Colonic mucosa (tissue), 4 donors: Measurements from ENCODE around the gene CRHBP. TPM values are rescaled to one million over a fixed set of nuclear protein-coding genes. Genes with fewer than 3 reads are reported as not detected.

Source experiments
- DNase-seq: peaks from one replicate; pipeline ENCODE4 v3.0.0-alpha.2; 2020
- H3K27ac ChIP-seq: fragments of 200-600 bp; one replicate; pipeline ENCODE4 v1.8.0; 2021
- H3K27me3 ChIP-seq: fragments of 200-600 bp; one replicate; pipeline ENCODE4 v1.8.0; 2021
- H3K36me3 ChIP-seq: fragments of 200-600 bp; one replicate; pipeline ENCODE4 v1.8.0; 2021
- H3K4me1 ChIP-seq: fragments of 200-600 bp; one replicate; pipeline ENCODE4 v1.8.0; 2021; ENCODE audit warnings: mild to moderate bottlenecking
- H3K4me3 ChIP-seq: fragments of 200-600 bp; one replicate; pipeline ENCODE4 v1.8.0; 2021
- H3K9ac ChIP-seq, 2 donors: one replicate each; pipeline ENCODE4 v1.7.0; 2013; ENCODE audit warnings: control low read depth in 2 of 2, low read depth in 2 of 2, low read length in 2 of 2
- H3K9me3 ChIP-seq: fragments of 200-600 bp; one replicate; pipeline ENCODE4 v1.8.0; 2021
- CTCF ChIP-seq: fragments of 200-600 bp; IDR thresholded peaks from one replicate; pipeline ENCODE4 v1.8.0; 2022; ENCODE audit warnings: antibody characterized with exemption, mild to moderate bottlenecking
- intact Hi-C: fragments of 100-400 bp; cut with DNase I; formaldehyde crosslinking; loops from one replicate; pipeline ENCODE4 v1.14.1; 2022
- total RNA-seq, 2 donors: library from RNA; stranded (reverse); fragmentation: NEBNext Ultra II Directional in 1 of 2; extraction: Animal tissue kit (Norgen Biotek cat#: 25700) in 1 of 2; gene quantifications; one replicate each; pipeline ENCODE4 v1.2.1, GENCODE V29; 2021
- donor health status: healthy.
- donor health status: DM: no; HTN: no; CAD: no.
- donor health status: DM: no; HTN: no; CAD: no.

The CRHBP gene
- total RNA-seq, 2 donors from 2014 or later: 0.40 to 0.61 TPM

GRCh38 chr5:76978869-76979268 lies 26.0 kb downstream of the CRHBP start:
- no peak overlapping the region for H3K27ac ChIP-seq
- H3K9me3 ChIP-seq: no peaks in the 10 kb centered on the region
- no peak overlapping the region for H3K9ac ChIP-seq
- H3K4me1 ChIP-seq: no peaks in the 10 kb centered on the region
- intact Hi-C loops: no loop called here
- no peaks in the 10 kb centered on the region for H3K36me3 ChIP-seq
- no peaks in the 10 kb centered on the region for H3K27me3 ChIP-seq
- no peak for DNase-seq
- no peak for TF ChIP-seq CTCF
- H3K4me3 ChIP-seq: no peak overlapping the region

- DNase-seq: no peak
- H3K27me3 ChIP-seq: no peaks in the 10 kb centered on the region
- intact Hi-C loops: no loop called here
- H3K4me1 ChIP-seq: no peaks in the 10 kb centered on the region
- H3K9ac ChIP-seq: no peak overlapping the region
- H3K4me3 ChIP-seq: no peak overlapping the region
- TF ChIP-seq CTCF: no peak
- no peak overlapping the region for H3K27ac ChIP-seq
- H3K9me3 ChIP-seq: no peaks in the 10 kb centered on the region
- no peaks in the 10 kb centered on the region for H3K36me3 ChIP-seq
These were observed 27.8 kb downstream of the CRHBP start for GRCh38 chr5:76980518-76981144.

- intact Hi-C loops: no loop called here
- H3K36me3 ChIP-seq: no peaks in the 10 kb centered on the region
These were observed 29.6 kb downstream of the CRHBP start for GRCh38 chr5:76982450-76982849.

GRCh38 chr5:76983468-76983867 lies 30.6 kb downstream of the CRHBP start:
- H3K36me3 ChIP-seq: no peaks in the 10 kb centered on the region
- no peak for DNase-seq
- TF ChIP-seq CTCF: no peak
- H3K9me3 ChIP-seq: no peaks in the 10 kb centered on the region
- intact Hi-C loops: no loop called here
- H3K27me3 ChIP-seq: no peaks in the 10 kb centered on the region
- no peak overlapping the region for H3K9ac ChIP-seq
- H3K27ac ChIP-seq: no peak overlapping the region
- no peaks in the 10 kb centered on the region for H3K4me1 ChIP-seq
- no peak overlapping the region for H3K4me3 ChIP-seq

More at GRCh38 chr5:76982450-76982849, 29.6 kb downstream of the CRHBP start:
- TF ChIP-seq CTCF: no peak
- H3K4me1 ChIP-seq: no peaks in the 10 kb centered on the region
- no peak overlapping the region for H3K27ac ChIP-seq
- no peaks in the 10 kb centered on the region for H3K27me3 ChIP-seq
- no peak for DNase-seq
- no peak overlapping the region for H3K9ac ChIP-seq
- no peaks in the 10 kb centered on the region for H3K9me3 ChIP-seq
- no peak overlapping the region for H3K4me3 ChIP-seq

- no peak overlapping the region for H3K9ac ChIP-seq
- no peaks in the 10 kb centered on the region for H3K4me1 ChIP-seq
- no peak for DNase-seq
- H3K27me3 ChIP-seq: no peaks in the 10 kb centered on the region
- no peaks in the 10 kb centered on the region for H3K9me3 ChIP-seq
- no peak overlapping the region for H3K27ac ChIP-seq
- no peaks in the 10 kb centered on the region for H3K36me3 ChIP-seq
- intact Hi-C loops: no loop called here
- TF ChIP-seq CTCF: no peak
- no peak overlapping the region for H3K4me3 ChIP-seq
These were observed 34.1 kb downstream of the CRHBP start for GRCh38 chr5:76986825-76987526.
